ENCODE data around the gene RAX. TPM values are rescaled to one million over a fixed set of nuclear protein-coding genes. Genes with fewer than 3 reads are reported as not detected.

The RAX gene
- total and polyA plus RNA-seq, 2 experiments from 2014 or later, result 0.06 to 0.21 TPM

DNA sequence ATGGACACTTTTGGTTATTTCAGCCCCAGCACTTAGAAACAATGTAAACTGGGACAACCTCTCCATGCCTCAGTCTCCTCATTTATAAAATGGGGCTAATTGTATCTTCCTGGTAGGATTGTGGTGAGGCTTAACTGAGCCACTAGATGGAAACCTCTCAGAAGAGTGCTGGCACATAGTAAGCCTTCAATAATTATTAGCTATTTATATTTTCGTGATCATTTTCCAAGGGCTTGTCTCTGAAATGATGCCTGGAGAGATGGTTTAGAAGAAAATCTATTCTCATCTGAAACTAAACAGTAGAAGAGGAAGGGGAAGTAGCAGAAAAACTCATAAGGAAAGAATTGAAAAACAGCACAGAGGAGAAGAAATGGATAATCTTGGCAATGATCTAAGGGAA is 6.8 kb downstream of the RAX start:
- Histone ChIP-seq H3K27me3 (peaks cover 91% of the 10 kb centered on the region), H3K4me1 (ENCODE audit: low read depth) (no peaks in the 10 kb centered on the region), H3K4me3 (no peak overlapping the region), H3K9me3 (ENCODE audit: low read depth) (no peaks in the 10 kb centered on the region), H3K27ac (no peak overlapping the region), H3K36me3 (no peaks in the 10 kb centered on the region)
- TF ChIP-seq, protein P1, sequence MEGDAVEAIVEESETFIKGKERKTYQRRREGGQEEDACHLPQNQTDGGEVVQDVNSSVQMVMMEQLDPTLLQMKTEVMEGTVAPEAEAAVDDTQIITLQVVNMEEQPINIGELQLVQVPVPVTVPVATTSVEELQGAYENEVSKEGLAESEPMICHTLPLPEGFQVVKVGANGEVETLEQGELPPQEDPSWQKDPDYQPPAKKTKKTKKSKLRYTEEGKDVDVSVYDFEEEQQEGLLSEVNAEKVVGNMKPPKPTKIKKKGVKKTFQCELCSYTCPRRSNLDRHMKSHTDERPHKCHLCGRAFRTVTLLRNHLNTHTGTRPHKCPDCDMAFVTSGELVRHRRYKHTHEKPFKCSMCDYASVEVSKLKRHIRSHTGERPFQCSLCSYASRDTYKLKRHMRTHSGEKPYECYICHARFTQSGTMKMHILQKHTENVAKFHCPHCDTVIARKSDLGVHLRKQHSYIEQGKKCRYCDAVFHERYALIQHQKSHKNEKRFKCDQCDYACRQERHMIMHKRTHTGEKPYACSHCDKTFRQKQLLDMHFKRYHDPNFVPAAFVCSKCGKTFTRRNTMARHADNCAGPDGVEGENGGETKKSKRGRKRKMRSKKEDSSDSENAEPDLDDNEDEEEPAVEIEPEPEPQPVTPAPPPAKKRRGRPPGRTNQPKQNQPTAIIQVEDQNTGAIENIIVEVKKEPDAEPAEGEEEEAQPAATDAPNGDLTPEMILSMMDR (IDR thresholded peaks at IDR 0.05; ENCODE audit: low read depth, low read length), result no peak
- DNase-seq (ENCODE audit: low read depth in 1 of 2, low spot score in 1 of 2), result no peak

DNA sequence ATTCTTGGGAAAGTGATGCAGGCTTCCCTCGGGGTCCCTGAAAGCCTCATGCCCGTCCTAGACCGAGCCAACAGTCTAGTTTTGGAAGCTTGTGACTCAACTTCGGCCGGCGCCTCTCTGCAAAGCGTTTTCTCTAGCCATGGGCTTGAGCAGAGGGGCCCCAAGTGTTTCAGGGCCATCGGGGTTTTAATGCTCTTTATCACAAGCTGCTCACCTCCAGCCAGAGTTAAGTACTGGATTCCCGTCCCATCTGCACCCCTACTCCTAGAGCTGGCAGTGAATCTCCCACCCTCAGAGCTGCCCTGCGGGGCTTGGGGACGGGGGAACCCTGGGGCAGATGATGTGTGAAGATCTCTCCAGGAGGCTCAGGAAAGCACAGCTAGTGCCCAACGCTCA is 7.3 kb downstream of the RAX start:
- no peak overlapping the region for H3K27ac ChIP-seq
- peaks cover 86% of the 10 kb centered on the region for H3K27me3 ChIP-seq
- no peaks in the 10 kb centered on the region for H3K4me1 ChIP-seq (ENCODE audit: low read depth)
- no peaks in the 10 kb centered on the region for H3K9me3 ChIP-seq (ENCODE audit: low read depth)
- H3K36me3 ChIP-seq, result no peaks in the 10 kb centered on the region
- TF ChIP-seq, protein P1 (IDR thresholded peaks at IDR 0.05; ENCODE audit: low read depth, low read length), result no peak
- no peak for DNase-seq (ENCODE audit: low read depth in 1 of 2, low spot score in 1 of 2)
- H3K4me3 ChIP-seq, result no peak overlapping the region

DNA sequence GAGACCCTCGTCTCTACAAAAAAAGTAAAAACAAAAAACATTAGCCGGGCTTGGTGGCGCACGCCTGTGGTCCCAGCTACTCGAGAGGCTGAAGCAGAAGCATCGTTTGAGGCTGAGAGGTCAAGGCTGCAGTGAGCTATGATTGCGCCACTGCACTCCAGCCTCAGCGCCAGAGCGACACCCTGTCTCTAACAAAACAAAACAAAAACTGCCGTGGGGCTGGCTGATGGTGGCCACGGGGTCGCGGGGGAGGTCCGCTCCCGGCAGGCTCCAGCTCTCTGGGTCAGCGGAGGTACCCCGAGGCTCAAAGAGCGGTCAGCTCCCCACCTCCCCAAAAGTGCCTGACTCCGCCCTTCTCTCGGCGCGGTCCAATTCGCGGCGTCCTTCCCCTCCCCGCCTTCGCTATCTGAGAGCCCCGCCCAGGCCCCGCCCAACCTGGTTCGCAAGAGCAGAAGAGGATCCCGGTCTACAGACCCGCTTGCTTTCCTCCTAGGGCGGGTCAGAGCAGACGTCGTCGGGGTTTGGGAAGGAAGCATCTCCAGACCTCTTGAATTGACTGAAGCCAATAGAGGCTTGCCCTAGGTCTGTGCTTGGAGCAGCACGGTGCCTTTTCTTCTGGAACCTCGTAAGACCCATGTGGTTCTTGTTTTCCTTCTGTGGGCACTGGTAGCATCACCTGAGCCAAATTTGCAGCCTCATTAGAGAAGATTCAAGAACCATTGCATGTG is 7.8 kb downstream of the RAX start:
- H3K36me3 ChIP-seq, result no peaks in the 10 kb centered on the region
- no peak overlapping the region for H3K27ac ChIP-seq
- H3K4me3 ChIP-seq, result peak overlapping the region; percentile 11
- H3K4me1 ChIP-seq (ENCODE audit: low read depth), result no peaks in the 10 kb centered on the region
- peaks cover 86% of the 10 kb centered on the region for H3K27me3 ChIP-seq
- DNase-seq (ENCODE audit: low read depth in 1 of 2, low spot score in 1 of 2), result peak in 1 of 2 donors; percentile 17
- TF ChIP-seq, protein P1 (IDR thresholded peaks at IDR 0.05; ENCODE audit: low read depth, low read length), result no peak
- no peaks in the 10 kb centered on the region for H3K9me3 ChIP-seq (ENCODE audit: low read depth)

DNA sequence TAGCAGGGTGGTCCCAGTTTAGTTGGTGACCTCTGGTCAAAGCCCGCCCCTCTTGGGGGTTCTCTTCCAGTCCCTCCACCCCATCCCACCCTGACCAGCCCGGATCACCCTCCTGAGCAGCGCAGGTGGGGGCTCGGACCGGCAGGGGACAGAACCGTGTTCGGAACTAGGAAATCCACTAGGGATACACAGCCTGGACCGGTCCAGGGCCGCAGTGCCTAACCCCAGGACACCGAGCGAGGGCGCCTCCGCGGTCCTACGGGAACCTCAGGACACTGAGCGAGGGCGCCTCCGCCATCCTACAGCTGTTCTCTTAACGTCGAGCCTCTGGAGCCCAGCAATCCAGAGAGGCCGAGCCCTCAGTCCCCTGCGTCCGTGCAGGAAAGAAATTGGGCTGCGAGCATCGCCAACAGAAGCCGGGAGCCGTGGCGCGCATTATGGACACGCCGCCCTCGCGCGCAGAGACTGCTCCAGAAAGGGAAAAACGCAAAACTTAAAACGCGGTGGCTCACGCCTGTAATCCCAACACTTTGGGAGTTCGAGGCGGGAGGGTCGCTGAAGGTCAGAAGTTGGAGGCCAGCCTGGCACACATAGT is 8.5 kb downstream of the RAX start:
- Histone ChIP-seq H3K4me1 (ENCODE audit: low read depth) (no peaks in the 10 kb centered on the region), H3K9me3 (ENCODE audit: low read depth) (no peaks in the 10 kb centered on the region), H3K4me3 (no peak overlapping the region), H3K27me3 (peaks cover 82% of the 10 kb centered on the region), H3K27ac (no peak overlapping the region), H3K36me3 (no peaks in the 10 kb centered on the region)
- TF ChIP-seq, protein P1 (IDR thresholded peaks at IDR 0.05; ENCODE audit: low read depth, low read length), result no peak
- DNase-seq (ENCODE audit: low read depth in 1 of 2, low spot score in 1 of 2), result no peak

DNA sequence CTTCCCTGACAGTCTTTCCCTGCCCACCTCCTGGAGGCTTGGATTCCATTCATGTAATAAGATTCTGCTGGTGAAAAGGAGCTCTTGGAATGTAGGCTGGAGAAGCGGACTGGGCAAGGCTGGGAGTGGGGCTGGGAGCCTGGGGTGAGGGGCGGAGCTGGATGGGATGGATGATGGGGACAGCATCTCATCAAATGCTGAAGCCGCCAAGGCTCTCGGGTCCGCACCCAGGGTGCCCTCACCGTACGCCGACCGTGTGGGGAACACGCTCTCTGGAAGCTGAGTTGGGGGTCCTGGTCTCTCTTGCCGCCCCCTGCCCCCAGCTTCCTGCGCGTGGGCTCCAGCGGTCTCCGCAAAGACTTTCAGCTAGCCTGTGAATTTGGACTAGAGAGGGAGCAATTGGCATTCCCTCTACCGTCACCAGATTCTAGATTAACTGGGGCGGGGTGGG is 9.1 kb downstream of the RAX start:
- Histone ChIP-seq H3K9me3 (ENCODE audit: low read depth) (no peaks in the 10 kb centered on the region), H3K27me3 (peaks cover 78% of the 10 kb centered on the region), H3K36me3 (no peaks in the 10 kb centered on the region), H3K4me1 (ENCODE audit: low read depth) (no peaks in the 10 kb centered on the region), H3K27ac (no peak overlapping the region), H3K4me3 (no peak overlapping the region)
- TF ChIP-seq, protein P1 (IDR thresholded peaks at IDR 0.05; ENCODE audit: low read depth, low read length), result no peak
- DNase-seq (ENCODE audit: low read depth in 1 of 2, low spot score in 1 of 2), result no peak

Data from cardiac muscle cell (in vitro differentiated cells and primary cell).